Breast epithelium (tissue), 4 donors: ENCODE data around the gene FNBP1. TPM values are rescaled to one million over a fixed set of nuclear protein-coding genes. Genes with fewer than 3 reads are reported as not detected.
"Not testable (repeated sequence)": the region's sequence is repeated elsewhere in the genome, so short reads cannot be mapped to it uniquely, and the experiment has no call there.

Experiments used
- DNase-seq, 2 donors: peaks; one replicate each; pipeline ENCODE4 v3.0.0-alpha.2; 2019; ENCODE audit warnings: low spot score in 2 of 2
- H3K27ac ChIP-seq, 2 donors: fragments of 200-600 bp; sonication (generic) in 1 of 2; one replicate each; pipeline ENCODE4 v1.5.1; 2016 to 2019; ENCODE audit warnings: mild to moderate bottlenecking in 1 of 2
- H3K27me3 ChIP-seq, 2 donors: fragments of 200-600 bp; sonication (generic) in 1 of 2; one replicate each; pipeline versions ENCODE4 v1.5.1 to v1.6.0; 2017 to 2019; ENCODE audit warnings: control low read depth in 1 of 2, mild to moderate bottlenecking in 1 of 2
- H3K36me3 ChIP-seq: fragments of 200-600 bp; one replicate; pipeline ENCODE4 v1.5.1; 2019
- H3K4me1 ChIP-seq, 2 donors: fragments of 200-600 bp; sonication (generic); one replicate each; pipeline ENCODE4 v1.5.1; 2016 to 2019; ENCODE audit warnings: control low read depth in 1 of 2
- H3K4me3 ChIP-seq, 3 donors: fragments of 200-600 bp; sonication (generic); 1 replicate in 2 of 3; 2 replicates in 1 of 3; pipeline ENCODE4 v1.5.1; 2016 to 2019; ENCODE audit warnings: mild to moderate bottlenecking in 3 of 3, moderate library complexity in 2 of 3
- H3K9me3 ChIP-seq, 2 donors: fragments of 200-600 bp; sonication (generic) in 1 of 2; one replicate each; pipeline ENCODE4 v1.5.1; 2016 to 2019; ENCODE audit warnings: control low read depth in 1 of 2
- POLR2A ChIP-seq: fragments of 450-650 bp; IDR thresholded peaks from one replicate; pipeline ENCODE4 v1.6.1; 2016; ENCODE audit warnings: antibody characterized with exemption, mild to moderate bottlenecking, moderate library complexity
- POLR2AphosphoS5 ChIP-seq, 3 donors: sonication (generic); formaldehyde crosslinking; IDR thresholded peaks; one replicate each; pipeline ENCODE4 v1.6.1; 2017; ENCODE audit warnings: antibody characterized with exemption in 3 of 3
- intact Hi-C: fragments of 100-400 bp; cut with DNase I; formaldehyde crosslinking; loops from one replicate; pipeline ENCODE4 v1.15.1; 2023; ENCODE audit warnings: low total_unique reads
- total RNA-seq, 3 donors: library from RNA; depleted of rRNA; stranded (reverse); fragments of >200 nt; gene quantifications; one replicate each; pipeline ENCODE4 v1.1.0, GENCODE V29; 2016
- TF ChIP-seq, protein P1 (sequence below), 3 donors: fragments of 450-650 bp; IDR thresholded peaks; one replicate each; pipeline ENCODE4 v1.5.1; 2016 to 2017; ENCODE audit warnings: antibody characterized with exemption in 3 of 3, mild to moderate bottlenecking in 3 of 3, moderate library complexity in 3 of 3

FNBP1 gene
- total RNA-seq, 3 donors from 2014 or later = 31.3 to 49.8 (median 41.9) TPM

DNA sequence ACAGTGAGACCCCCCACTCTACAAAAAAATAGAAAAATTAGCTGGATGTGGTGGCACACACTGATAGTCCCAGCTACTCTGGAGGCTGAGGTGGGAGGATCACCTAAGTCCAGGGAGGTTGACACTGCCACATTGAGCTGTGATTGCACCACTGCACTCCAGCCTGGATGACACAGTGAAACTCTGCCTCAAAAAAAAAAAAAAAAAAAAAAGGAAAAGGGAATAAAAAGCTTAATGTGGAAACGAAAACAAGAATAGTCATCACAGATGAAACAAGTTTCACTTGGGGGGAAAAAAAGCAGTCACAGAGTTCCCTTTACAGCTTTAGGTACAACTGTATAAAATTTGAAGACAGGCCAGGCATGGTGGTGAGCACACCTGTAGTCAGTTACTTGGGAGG, 84.2 kb downstream of the FNBP1 start:
- H3K4me1 ChIP-seq = peaks cover 0 to 8% of the 10 kb centered on the region in 2 donors
- no peak overlapping the region for H3K4me3 ChIP-seq
- TF ChIP-seq POLR2AphosphoS5 (IDR thresholded peaks at IDR 0.05) (no peak), POLR2A (no peak)
- TF ChIP-seq, protein P1, sequence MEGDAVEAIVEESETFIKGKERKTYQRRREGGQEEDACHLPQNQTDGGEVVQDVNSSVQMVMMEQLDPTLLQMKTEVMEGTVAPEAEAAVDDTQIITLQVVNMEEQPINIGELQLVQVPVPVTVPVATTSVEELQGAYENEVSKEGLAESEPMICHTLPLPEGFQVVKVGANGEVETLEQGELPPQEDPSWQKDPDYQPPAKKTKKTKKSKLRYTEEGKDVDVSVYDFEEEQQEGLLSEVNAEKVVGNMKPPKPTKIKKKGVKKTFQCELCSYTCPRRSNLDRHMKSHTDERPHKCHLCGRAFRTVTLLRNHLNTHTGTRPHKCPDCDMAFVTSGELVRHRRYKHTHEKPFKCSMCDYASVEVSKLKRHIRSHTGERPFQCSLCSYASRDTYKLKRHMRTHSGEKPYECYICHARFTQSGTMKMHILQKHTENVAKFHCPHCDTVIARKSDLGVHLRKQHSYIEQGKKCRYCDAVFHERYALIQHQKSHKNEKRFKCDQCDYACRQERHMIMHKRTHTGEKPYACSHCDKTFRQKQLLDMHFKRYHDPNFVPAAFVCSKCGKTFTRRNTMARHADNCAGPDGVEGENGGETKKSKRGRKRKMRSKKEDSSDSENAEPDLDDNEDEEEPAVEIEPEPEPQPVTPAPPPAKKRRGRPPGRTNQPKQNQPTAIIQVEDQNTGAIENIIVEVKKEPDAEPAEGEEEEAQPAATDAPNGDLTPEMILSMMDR (IDR thresholded peaks at IDR 0.05) = no peak
- H3K27me3 ChIP-seq = no peaks in the 10 kb centered on the region
- H3K9me3 ChIP-seq = no peaks in the 10 kb centered on the region
- H3K27ac ChIP-seq = no peak overlapping the region
- H3K36me3 ChIP-seq = no peaks in the 10 kb centered on the region
- intact Hi-C loops = loop anchor here (1.0 kb wide), 1 partner anchor 10 kb away; no protein-coding TSS in a partner anchor
- DNase-seq = no peak

DNA sequence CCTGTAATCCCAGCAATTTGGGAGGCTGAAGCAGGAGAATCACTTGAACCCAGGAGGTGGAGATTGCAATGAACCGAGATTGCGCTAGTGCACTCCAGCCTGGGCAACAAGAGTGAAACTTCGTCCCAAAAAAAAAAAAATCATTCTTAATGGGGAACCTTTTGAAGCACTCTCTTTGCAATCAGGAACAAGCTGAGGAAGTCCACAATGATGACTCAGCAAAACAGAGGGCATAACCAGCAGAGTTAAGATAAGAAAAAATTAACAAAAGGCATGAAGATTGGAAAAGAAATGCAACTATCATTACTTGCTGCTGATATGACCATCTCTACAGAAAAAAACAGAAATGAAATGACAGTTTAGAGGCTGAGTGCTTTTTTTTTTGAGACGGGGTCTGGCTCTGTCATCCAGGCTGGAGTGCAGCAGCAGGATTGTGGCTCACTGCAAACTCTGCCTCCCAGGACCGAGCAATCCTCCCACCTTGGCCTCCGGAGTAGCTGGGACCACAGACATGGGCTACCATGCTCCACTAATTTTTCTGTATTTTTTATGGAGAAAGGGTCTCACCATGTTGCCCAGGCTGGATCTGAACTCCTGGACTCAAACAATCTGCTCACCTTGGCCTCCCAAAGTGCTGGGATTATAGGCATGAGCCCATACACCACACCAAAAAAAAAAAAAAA, 88.0 kb downstream of the FNBP1 start:
- H3K27ac ChIP-seq = peak overlapping the region in 1 of 2 donors; percentile 25
- TF ChIP-seq, protein P1 (IDR thresholded peaks at IDR 0.05) = no peak
- no peak for TF ChIP-seq POLR2AphosphoS5 (IDR thresholded peaks at IDR 0.05)
- no peak for TF ChIP-seq POLR2A
- H3K4me3 ChIP-seq = no peak overlapping the region
- no peaks in the 10 kb centered on the region for H3K36me3 ChIP-seq
- DNase-seq = no peak
- H3K4me1 ChIP-seq = no peaks in the 10 kb centered on the region
- H3K27me3 ChIP-seq = no peaks in the 10 kb centered on the region
- H3K9me3 ChIP-seq = no peaks in the 10 kb centered on the region
- intact Hi-C loops = no loop called here

DNA sequence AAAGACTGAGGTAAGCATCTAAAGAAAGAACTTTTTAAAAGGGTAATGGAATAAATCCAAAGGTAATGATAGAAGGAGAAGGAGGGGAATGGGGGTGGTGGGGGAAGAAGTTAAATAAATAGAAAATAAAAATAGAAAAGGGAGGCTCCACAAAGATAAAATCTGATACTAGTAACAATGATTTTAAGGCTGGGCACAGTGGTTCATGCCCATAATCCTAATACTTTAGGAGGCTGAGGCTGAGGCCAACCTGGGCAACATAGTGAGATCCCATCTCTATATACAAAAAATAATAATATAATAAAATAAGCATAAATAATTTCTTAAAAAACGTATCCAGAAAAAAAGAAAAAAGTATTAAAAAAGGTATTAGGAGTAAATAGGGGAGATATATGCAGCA, 89.3 kb downstream of the FNBP1 start:
- intact Hi-C loops = no loop called here
- H3K36me3 ChIP-seq = no peaks in the 10 kb centered on the region

DNA sequence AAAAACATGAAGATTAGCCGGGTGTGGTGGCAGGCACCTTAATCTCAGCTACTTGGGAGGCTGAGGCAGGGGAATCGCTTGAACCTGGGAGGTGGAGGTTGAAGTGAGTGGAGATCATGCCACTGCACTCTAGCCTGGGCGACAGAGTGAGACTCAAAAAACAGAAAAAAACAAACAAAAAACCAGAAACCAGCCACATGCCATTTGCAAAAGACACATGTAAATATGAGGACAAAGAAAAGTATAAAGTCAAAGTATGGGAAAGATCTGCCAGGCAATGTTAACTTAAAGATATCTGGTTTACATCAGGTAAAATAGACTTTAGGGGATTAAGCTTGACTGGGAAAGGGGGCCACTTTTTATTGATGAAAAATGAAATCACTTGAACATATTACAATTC, 90.7 kb downstream of the FNBP1 start:
- no peaks in the 10 kb centered on the region for H3K27me3 ChIP-seq
- no peak for DNase-seq
- H3K4me1 ChIP-seq = no peaks in the 10 kb centered on the region
- H3K27ac ChIP-seq = no peak overlapping the region
- intact Hi-C loops = no loop called here
- no peak overlapping the region for H3K4me3 ChIP-seq
- no peaks in the 10 kb centered on the region for H3K9me3 ChIP-seq
- TF ChIP-seq POLR2A = no peak
- TF ChIP-seq POLR2AphosphoS5 (IDR thresholded peaks at IDR 0.05) = no peak
- TF ChIP-seq, protein P1 (IDR thresholded peaks at IDR 0.05) = no peak
- no peaks in the 10 kb centered on the region for H3K36me3 ChIP-seq

More for the DNA sequence above, 89.3 kb downstream of the FNBP1 start:
- H3K9me3 ChIP-seq = no peaks in the 10 kb centered on the region
- H3K4me3 ChIP-seq = no peak overlapping the region
- DNase-seq = no peak
- no peaks in the 10 kb centered on the region for H3K27me3 ChIP-seq
- TF ChIP-seq, protein P1 (IDR thresholded peaks at IDR 0.05) = no peak
- no peak for TF ChIP-seq POLR2A
- no peaks in the 10 kb centered on the region for H3K4me1 ChIP-seq
- H3K27ac ChIP-seq = no peak overlapping the region

DNA sequence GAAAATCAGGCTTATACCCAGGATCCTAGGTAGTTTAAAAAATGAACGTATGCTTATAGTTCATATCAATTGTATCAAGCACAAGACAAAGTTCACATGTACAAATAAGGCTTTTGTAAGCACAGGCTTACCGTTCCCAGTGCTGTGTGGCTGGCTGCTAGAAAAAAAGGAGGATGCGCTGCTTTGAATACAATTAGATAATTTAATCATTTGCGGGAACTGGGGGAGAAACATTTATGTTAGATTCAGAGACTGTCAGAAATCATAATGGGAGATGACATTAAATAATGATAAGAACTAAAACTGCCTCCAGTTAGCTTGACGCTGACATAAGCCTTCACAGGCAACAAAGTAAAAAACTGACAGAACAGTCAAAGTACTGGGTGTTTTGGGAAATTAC, 93.2 kb downstream of the FNBP1 start:
- no peak for DNase-seq
- Histone ChIP-seq H3K4me1 (no peaks in the 10 kb centered on the region), H3K27ac (no peak overlapping the region)

DNA sequence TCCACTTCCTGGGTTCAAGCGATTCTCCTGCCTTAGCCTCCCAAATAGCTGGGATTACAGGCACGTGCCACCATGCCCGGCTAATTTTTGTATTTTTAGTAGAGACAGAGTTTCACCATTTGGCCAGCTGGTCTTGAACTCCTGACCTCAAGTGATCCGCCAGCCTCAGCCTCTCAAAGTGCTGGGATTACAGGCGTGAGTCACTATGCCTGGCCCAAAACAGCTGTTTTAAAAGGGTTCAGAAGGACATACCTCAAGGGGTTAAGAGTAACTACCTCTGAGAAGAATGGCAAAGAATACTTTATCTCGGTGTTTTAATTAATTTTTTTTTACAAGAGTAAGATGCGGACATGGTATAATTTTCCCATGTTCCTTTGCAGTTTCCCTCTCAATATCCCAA, 94.4 kb downstream of the FNBP1 start:
- H3K4me1 ChIP-seq, H3K27ac ChIP-seq, H3K4me3 ChIP-seq, DNase-seq, H3K9me3 ChIP-seq, intact Hi-C loops, H3K36me3 ChIP-seq, H3K27me3 ChIP-seq: not testable (repeated sequence)

More for the DNA sequence above, 93.2 kb downstream of the FNBP1 start:
- H3K4me3 ChIP-seq = no peak overlapping the region
- TF ChIP-seq POLR2A (no peak), POLR2AphosphoS5 (IDR thresholded peaks at IDR 0.05) (no peak)
- TF ChIP-seq, protein P1 (IDR thresholded peaks at IDR 0.05) = no peak
- intact Hi-C loops = no loop called here
- H3K27me3 ChIP-seq = no peaks in the 10 kb centered on the region
- no peaks in the 10 kb centered on the region for H3K36me3 ChIP-seq
- H3K9me3 ChIP-seq = no peaks in the 10 kb centered on the region
